HG02610 (cell line): ENCODE data around the gene PUDP.
"Not testable (repeated sequence)": the region's sequence is repeated elsewhere in the genome, so short reads cannot be mapped to it uniquely, and the experiment has no call there.

ENCODE experiments used
- ATAC-seq: cut with Tn5 transposase; IDR thresholded peaks from one replicate; pipeline ENCODE4 v1.9.1; 2021; ENCODE audit warnings: mild to moderate bottlenecking, moderate library complexity; ENCODE audit not compliant: unreplicated experiment

PUDP gene

GRCh38 chrX:7147978-7148854 is at the start of gene PUDP:
TSS of gene PUDP (minus strand) at chrX:7148153. CDS start at chrX:7148113, 40 bp downstream.
- ATAC-seq, result peak; percentile 65

- ATAC-seq, result no peak
Measured at GRCh38 chrX:7194606-7195005, 46.7 kb upstream of the PUDP start.

GRCh38 chrX:7192871-7193270 is 44.9 kb upstream of the PUDP start:
- ATAC-seq, result no peak

- no peak for ATAC-seq
Measured at GRCh38 chrX:7191681-7192110, 43.7 kb upstream of the PUDP start.

GRCh38 chrX:7190157-7190556 is 42.2 kb upstream of the PUDP start:
- no peak for ATAC-seq

GRCh38 chrX:7188672-7189071 is 40.7 kb upstream of the PUDP start:
- ATAC-seq, result no peak

GRCh38 chrX:7184816-7185215 is 36.9 kb upstream of the PUDP start:
- no peak for ATAC-seq

GRCh38 chrX:7179446-7179845 is 31.5 kb upstream of the PUDP start:
- ATAC-seq, result no peak

GRCh38 chrX:7178859-7179258 is 30.9 kb upstream of the PUDP start:
- ATAC-seq, result not testable (repeated sequence)

GRCh38 chrX:7170898-7171297 is 22.9 kb upstream of the PUDP start:
- no peak for ATAC-seq

- no peak for ATAC-seq
Measured at GRCh38 chrX:7169627-7170026, 21.7 kb upstream of the PUDP start.

GRCh38 chrX:7168371-7168770 is 20.4 kb upstream of the PUDP start:
- no peak for ATAC-seq

GRCh38 chrX:7164174-7164573 is 16.2 kb upstream of the PUDP start:
- no peak for ATAC-seq

- ATAC-seq, result no peak
Measured at GRCh38 chrX:7163146-7163677, 15.3 kb upstream of the PUDP start.

GRCh38 chrX:7159149-7159861 is 11.4 kb upstream of the PUDP start:
- ATAC-seq, result no peak

GRCh38 chrX:7158468-7158990 is 10.6 kb upstream of the PUDP start:
- no peak for ATAC-seq

- ATAC-seq, result no peak
Measured at GRCh38 chrX:7156879-7157278, 8.9 kb upstream of the PUDP start.

GRCh38 chrX:7155163-7155562 is 7.2 kb upstream of the PUDP start:
- ATAC-seq, result no peak

- ATAC-seq, result no peak
Measured at GRCh38 chrX:7154041-7154597, 6.2 kb upstream of the PUDP start.

GRCh38 chrX:7153231-7153630 is 5.3 kb upstream of the PUDP start:
- no peak for ATAC-seq

- no peak for ATAC-seq
Measured at GRCh38 chrX:7149411-7149810, 1.5 kb upstream of the PUDP start.
